GM19397 (cell line): Measurements from ENCODE around the gene ZNF586.
"Not testable (repeated sequence)": the region's sequence is repeated elsewhere in the genome, so short reads cannot be mapped to it uniquely, and the experiment has no call there.

Experiments used
- ATAC-seq: cut with Tn5 transposase; IDR thresholded peaks from one replicate; pipeline ENCODE4 v1.9.1; 2021; ENCODE audit warnings: mild to moderate bottlenecking, moderate library complexity; ENCODE audit not compliant: unreplicated experiment

The ZNF586 gene

GRCh38 chr19:57769345-57770131, at the start of gene ZNF586:
Gene ZNF586 (plus strand): TSS chr19:57769676. CDS start chr19:57769843, 167 bp downstream.
- peak; percentile 97 for ATAC-seq

- ATAC-seq: no peak
These were observed 49.5 kb upstream of the ZNF586 start for GRCh38 chr19:57719901-57720519.

GRCh38 chr19:57720878-57721277, 48.6 kb upstream of the ZNF586 start:
- no peak for ATAC-seq

GRCh38 chr19:57738320-57738719, 31.2 kb upstream of the ZNF586 start:
- not testable (repeated sequence) for ATAC-seq

GRCh38 chr19:57738770-57739169, 30.7 kb upstream of the ZNF586 start:
- ATAC-seq: not testable (repeated sequence)

- peak; percentile 93 for ATAC-seq
These were observed 22.6 kb upstream of the ZNF586 start, which contains the start of gene ZNF776 for GRCh38 chr19:57746580-57747471. Gene ZNF776 (plus strand): TSS chr19:57746815. CDS start chr19:57747059, 244 bp downstream.

GRCh38 chr19:57747472-57747807, 22.0 kb upstream of the ZNF586 start:
- no peak for ATAC-seq

- no peak for ATAC-seq
These were observed 21.4 kb upstream of the ZNF586 start for GRCh38 chr19:57748029-57748428.

- ATAC-seq: no peak
These were observed 15.3 kb upstream of the ZNF586 start for GRCh38 chr19:57754091-57754673.

GRCh38 chr19:57755031-57755430, 14.4 kb upstream of the ZNF586 start:
- ATAC-seq: no peak

GRCh38 chr19:57757941-57758340, 11.5 kb upstream of the ZNF586 start:
- no peak for ATAC-seq

GRCh38 chr19:57759096-57759495, 10.4 kb upstream of the ZNF586 start:
- ATAC-seq: no peak

GRCh38 chr19:57771417-57771816, 1.9 kb downstream of the ZNF586 start:
- no peak for ATAC-seq

- ATAC-seq: no peak
These were observed 4.0 kb downstream of the ZNF586 start for GRCh38 chr19:57773488-57773887.

GRCh38 chr19:57776764-57777296, 7.4 kb downstream of the ZNF586 start:
- no peak for ATAC-seq

- no peak for ATAC-seq
These were observed 8.9 kb downstream of the ZNF586 start for GRCh38 chr19:57778336-57778735.

- no peak for ATAC-seq
These were observed 9.9 kb downstream of the ZNF586 start for GRCh38 chr19:57779220-57779845.

GRCh38 chr19:57786286-57786685, 16.8 kb downstream of the ZNF586 start:
- ATAC-seq: no peak

- no peak for ATAC-seq
These were observed 17.4 kb downstream of the ZNF586 start for GRCh38 chr19:57786906-57787305.

- no peak for ATAC-seq
These were observed 18.7 kb downstream of the ZNF586 start for GRCh38 chr19:57788114-57788692.
